ENCODE data around the gene F12.

DNA sequence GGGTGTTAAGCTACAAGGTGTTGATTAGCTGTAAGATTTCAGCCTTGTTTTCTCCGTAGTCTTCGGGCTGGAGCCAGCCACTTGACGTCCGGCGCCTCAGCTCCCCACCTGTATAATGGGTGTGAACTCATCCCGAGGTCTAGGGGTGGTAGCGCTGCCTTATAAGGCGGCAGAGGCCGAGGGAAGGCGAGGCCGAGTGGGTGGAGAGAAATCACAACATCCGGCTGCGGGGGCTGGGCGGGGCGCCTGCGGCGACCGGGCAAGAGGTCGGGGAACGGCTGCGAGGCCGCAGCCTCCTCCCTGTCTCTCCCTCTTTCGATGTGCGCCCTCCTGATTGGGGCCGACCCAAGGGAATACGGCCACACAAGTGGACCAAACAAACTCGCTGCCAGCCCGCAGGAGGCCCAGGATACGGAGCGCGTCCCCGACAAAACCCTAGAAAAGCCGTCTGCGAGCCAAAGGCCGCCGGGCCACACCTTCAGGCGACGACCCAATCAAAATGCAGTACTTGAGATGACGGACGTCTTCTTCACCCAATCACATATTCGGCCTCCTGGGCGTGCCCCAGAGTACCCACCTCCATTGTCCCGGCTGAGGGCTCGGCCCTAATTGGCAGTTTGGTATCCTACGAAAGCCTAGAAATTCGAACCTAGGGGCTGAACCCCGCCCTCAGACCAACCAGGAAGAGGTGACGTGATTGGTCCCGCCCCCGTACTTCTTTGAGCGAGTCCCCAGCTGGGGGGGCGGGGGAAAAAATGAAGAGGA is 16.6 kb upstream of the F12 start:
- TF ChIP-seq, protein P1, sequence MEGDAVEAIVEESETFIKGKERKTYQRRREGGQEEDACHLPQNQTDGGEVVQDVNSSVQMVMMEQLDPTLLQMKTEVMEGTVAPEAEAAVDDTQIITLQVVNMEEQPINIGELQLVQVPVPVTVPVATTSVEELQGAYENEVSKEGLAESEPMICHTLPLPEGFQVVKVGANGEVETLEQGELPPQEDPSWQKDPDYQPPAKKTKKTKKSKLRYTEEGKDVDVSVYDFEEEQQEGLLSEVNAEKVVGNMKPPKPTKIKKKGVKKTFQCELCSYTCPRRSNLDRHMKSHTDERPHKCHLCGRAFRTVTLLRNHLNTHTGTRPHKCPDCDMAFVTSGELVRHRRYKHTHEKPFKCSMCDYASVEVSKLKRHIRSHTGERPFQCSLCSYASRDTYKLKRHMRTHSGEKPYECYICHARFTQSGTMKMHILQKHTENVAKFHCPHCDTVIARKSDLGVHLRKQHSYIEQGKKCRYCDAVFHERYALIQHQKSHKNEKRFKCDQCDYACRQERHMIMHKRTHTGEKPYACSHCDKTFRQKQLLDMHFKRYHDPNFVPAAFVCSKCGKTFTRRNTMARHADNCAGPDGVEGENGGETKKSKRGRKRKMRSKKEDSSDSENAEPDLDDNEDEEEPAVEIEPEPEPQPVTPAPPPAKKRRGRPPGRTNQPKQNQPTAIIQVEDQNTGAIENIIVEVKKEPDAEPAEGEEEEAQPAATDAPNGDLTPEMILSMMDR (IDR thresholded peaks at IDR 0.05; ENCODE audit: low read depth, low read length), result no peak
- TF ChIP-seq POLR2A (IDR thresholded peaks at IDR 0.05; ENCODE audit: extremely low read depth, insufficient read length) (peak; percentile 58), MYC (IDR thresholded peaks at IDR 0.05; ENCODE audit: low read depth, low read length) (0 out of 2 replicates have a peak, but pooled peaks have one; percentile 21)
- TF ChIP-seq, protein P2, sequence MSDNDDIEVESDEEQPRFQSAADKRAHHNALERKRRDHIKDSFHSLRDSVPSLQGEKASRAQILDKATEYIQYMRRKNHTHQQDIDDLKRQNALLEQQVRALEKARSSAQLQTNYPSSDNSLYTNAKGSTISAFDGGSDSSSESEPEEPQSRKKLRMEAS (IDR thresholded peaks at IDR 0.05; ENCODE audit: low read depth, low read length), result no peak; the same call in 1 of the 2 replicates

Measured in NB4 (cell line).